ENCODE results near the gene MT1HL1. TPM values are rescaled to one million over a fixed set of nuclear protein-coding genes. Genes with fewer than 3 reads are reported as not detected.

MT1HL1 gene
- polyA plus RNA-seq, 3 donors: not detected

DNA sequence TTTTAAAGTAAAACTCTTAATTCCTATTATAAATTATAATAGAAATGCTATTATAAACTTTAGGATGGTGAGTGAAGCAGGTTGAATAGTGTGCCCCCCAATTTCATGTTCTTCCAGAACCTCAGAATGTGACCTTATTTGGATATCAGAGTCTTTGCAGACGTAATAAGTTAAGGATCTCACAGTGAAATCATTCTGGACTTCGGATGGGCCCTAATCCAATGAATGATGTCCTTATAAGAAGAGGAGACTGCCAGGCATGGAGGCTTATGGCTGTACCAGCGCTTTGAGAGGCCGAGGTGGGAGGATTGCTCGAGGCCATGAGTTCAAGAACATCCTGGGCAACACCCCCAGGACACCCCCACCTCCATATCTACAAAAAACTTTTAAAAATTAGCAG, 9.4 kb upstream of the MT1HL1 start:
- Histone ChIP-seq H2AFZ (ENCODE audit: insufficient read depth, low read depth, low read length, poor library complexity, severe bottlenecking) (no peak overlapping the region), H4K20me1 (ENCODE audit: insufficient read depth, low read length) (no peaks in the 10 kb centered on the region), H3K9ac (ENCODE audit: insufficient read depth, low read length, poor library complexity, severe bottlenecking) (no peak overlapping the region), H3K9me3 (replicated peaks in 1 of 2; ENCODE audit: control insufficient read depth in 1 of 2, insufficient read depth in 1 of 2, low read length in 2 of 2) (no peaks in the 10 kb centered on the region), H3K27me3 (ENCODE audit: control insufficient read depth in 2 of 2, insufficient read depth in 2 of 2, low read length in 2 of 2) (no peaks in the 10 kb centered on the region), H3K36me3 (replicated peaks in 1 of 2; ENCODE audit: control insufficient read depth in 1 of 2, insufficient read depth in 2 of 2, low read length in 2 of 2) (no peaks in the 10 kb centered on the region), H3K4me1 (ENCODE audit: control insufficient read depth in 1 of 2, insufficient read depth in 2 of 2, low read length in 2 of 2) (no peaks in the 10 kb centered on the region), H3K79me2 (ENCODE audit: insufficient read depth, low read length) (no peaks in the 10 kb centered on the region), H3K27ac (ENCODE audit: low read depth in 1 of 2, low read length in 2 of 2) (no peak overlapping the region), H3K4me3 (replicated peaks in 1 of 3; ENCODE audit: low read depth in 2 of 3, low read length in 3 of 3) (no peak overlapping the region), H3K4me2 (replicated peaks; ENCODE audit: extremely low read depth, low read length, poor library complexity, severe bottlenecking) (no peak overlapping the region)
- no peak for DNase-seq
- Mint-ChIP-seq H3K27me3 (ENCODE audit: low read depth in 3 of 3) (peaks cover 3 to 6% (median 4%) of the 10 kb centered on the region in 3 donors), H3K36me3 (no peaks in the 10 kb centered on the region), H3K9me3 (peaks cover 0 to 8% (median 5%) of the 10 kb centered on the region in 7 donors), H3K27ac (no peak overlapping the region), H3K4me1 (no peaks in the 10 kb centered on the region), H3K4me3 (no peak overlapping the region)
- 90% methylated on average over 2 of the region's 5 CpGs for WGBS (ENCODE audit: insufficient coverage)
- TF ChIP-seq, protein P1, sequence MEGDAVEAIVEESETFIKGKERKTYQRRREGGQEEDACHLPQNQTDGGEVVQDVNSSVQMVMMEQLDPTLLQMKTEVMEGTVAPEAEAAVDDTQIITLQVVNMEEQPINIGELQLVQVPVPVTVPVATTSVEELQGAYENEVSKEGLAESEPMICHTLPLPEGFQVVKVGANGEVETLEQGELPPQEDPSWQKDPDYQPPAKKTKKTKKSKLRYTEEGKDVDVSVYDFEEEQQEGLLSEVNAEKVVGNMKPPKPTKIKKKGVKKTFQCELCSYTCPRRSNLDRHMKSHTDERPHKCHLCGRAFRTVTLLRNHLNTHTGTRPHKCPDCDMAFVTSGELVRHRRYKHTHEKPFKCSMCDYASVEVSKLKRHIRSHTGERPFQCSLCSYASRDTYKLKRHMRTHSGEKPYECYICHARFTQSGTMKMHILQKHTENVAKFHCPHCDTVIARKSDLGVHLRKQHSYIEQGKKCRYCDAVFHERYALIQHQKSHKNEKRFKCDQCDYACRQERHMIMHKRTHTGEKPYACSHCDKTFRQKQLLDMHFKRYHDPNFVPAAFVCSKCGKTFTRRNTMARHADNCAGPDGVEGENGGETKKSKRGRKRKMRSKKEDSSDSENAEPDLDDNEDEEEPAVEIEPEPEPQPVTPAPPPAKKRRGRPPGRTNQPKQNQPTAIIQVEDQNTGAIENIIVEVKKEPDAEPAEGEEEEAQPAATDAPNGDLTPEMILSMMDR (IDR thresholded peaks at IDR 0.05): no peak
- intact Hi-C loops (cut with micrococcal nuclease): no loop called here

DNA sequence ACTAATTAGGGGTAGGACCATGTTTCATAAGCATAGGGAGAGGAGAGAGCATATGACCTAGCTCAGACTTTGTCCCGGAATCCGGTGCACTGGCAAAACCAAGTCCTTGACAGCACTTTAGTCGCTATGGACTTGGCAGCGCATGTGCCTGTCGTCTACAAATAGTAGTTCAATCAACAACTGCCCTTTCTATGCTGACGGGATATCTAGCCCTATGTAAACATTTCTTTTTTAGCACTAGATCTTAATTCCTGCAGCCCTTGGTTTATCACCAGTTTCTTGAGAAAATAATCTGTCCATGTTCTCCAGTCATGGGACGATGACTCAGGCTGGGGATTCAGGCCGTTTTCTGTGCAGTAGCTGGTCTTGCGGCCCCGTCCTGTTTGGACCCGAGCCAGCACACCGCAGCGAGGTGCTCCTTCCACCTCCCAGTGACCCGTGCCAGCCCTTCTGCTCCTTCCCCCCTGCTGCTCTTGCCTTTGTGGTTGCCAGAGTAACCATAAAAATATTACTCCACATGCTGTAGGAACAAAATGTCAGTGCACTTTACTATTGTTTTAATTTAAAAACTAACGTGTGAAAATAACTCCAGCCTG, 8.6 kb upstream of the MT1HL1 start:
- no peaks in the 10 kb centered on the region for H3K36me3 Mint-ChIP-seq
- Histone ChIP-seq H3K9me3 (replicated peaks in 1 of 2; ENCODE audit: control insufficient read depth in 1 of 2, insufficient read depth in 1 of 2, low read length in 2 of 2) (no peaks in the 10 kb centered on the region), H3K27me3 (ENCODE audit: control insufficient read depth in 2 of 2, insufficient read depth in 2 of 2, low read length in 2 of 2) (no peaks in the 10 kb centered on the region), H4K20me1 (ENCODE audit: insufficient read depth, low read length) (no peaks in the 10 kb centered on the region), H3K9ac (ENCODE audit: insufficient read depth, low read length, poor library complexity, severe bottlenecking) (no peak overlapping the region), H3K4me2 (replicated peaks; ENCODE audit: extremely low read depth, low read length, poor library complexity, severe bottlenecking) (no peak overlapping the region), H2AFZ (ENCODE audit: insufficient read depth, low read depth, low read length, poor library complexity, severe bottlenecking) (no peak overlapping the region), H3K79me2 (ENCODE audit: insufficient read depth, low read length) (no peaks in the 10 kb centered on the region), H3K36me3 (replicated peaks in 1 of 2; ENCODE audit: control insufficient read depth in 1 of 2, insufficient read depth in 2 of 2, low read length in 2 of 2) (no peaks in the 10 kb centered on the region), H3K4me3 (replicated peaks in 1 of 3; ENCODE audit: low read depth in 2 of 3, low read length in 3 of 3) (no peak overlapping the region), H3K27ac (ENCODE audit: low read depth in 1 of 2, low read length in 2 of 2) (no peak overlapping the region), H3K4me1 (ENCODE audit: control insufficient read depth in 1 of 2, insufficient read depth in 2 of 2, low read length in 2 of 2) (no peaks in the 10 kb centered on the region)
- no peaks in the 10 kb centered on the region for H3K4me1 Mint-ChIP-seq
- no peak for DNase-seq
- H3K27ac Mint-ChIP-seq: no peak overlapping the region
- H3K27me3 Mint-ChIP-seq (ENCODE audit: low read depth in 3 of 3): peaks cover 2 to 4% (median 3%) of the 10 kb centered on the region in 3 donors
- H3K4me3 Mint-ChIP-seq: no peak overlapping the region
- TF ChIP-seq, protein P1 (IDR thresholded peaks at IDR 0.05): no peak
- 87% methylated on average over 11 of the region's 15 CpGs for WGBS (ENCODE audit: insufficient coverage)
- H3K9me3 Mint-ChIP-seq: peaks cover 0 to 9% (median 5%) of the 10 kb centered on the region in 7 donors
- intact Hi-C loops (cut with micrococcal nuclease): no loop called here

Data from CD14-positive monocyte (primary cell).